HEK293 (cell line): ENCODE data around the gene MAP7.
A peak's percentile ranks its signal among the peaks of the same experiment; 100 is the strongest.

Experiments
- CTCF ChIA-PET: fragments of 350-600 bp; formaldehyde crosslinking; extraction: SDS; loops from one replicate; lab custom pipeline; 2021; ENCODE audit warnings: antibody characterized with exemption; lab: Yijun Ruan, JAX
- POLR2A ChIA-PET: fragments of 300-600 bp; formaldehyde crosslinking; extraction: SDS; loops from one replicate; lab custom pipeline; 2020; ENCODE audit warnings: antibody characterized with exemption, inconsistent platforms; lab: Yijun Ruan, JAX
- H3K27ac ChIP-seq: fragments of 200-500 bp; sonication (Bioruptor generic); 2 replicates; pipeline ENCODE4 v1.5.1; 2014; ENCODE audit warnings: low read depth, low read length, control low read depth, inconsistent platforms; ENCODE audit errors: extremely low read depth
- H3K36me3 ChIP-seq, 2 experiments: fragments of 200-500 bp in 1 of 2; sonication (Bioruptor generic) in 1 of 2; 1 replicate in 1 of 2; 2 replicates in 1 of 2; pipeline ENCODE4 v1.5.1; 2014 to 2017; ENCODE audit warnings: inconsistent platforms in 2 of 2, low read length in 2 of 2; ENCODE audit not compliant: control insufficient read depth in 2 of 2, insufficient read depth in 1 of 2
- H3K4me1 ChIP-seq: fragments of 200-500 bp; sonication (Bioruptor generic); 2 replicates; pipeline ENCODE4 v1.5.1; 2014; ENCODE audit warnings: mild to moderate bottlenecking, low read length, inconsistent platforms; ENCODE audit not compliant: control insufficient read depth, insufficient read depth
- H3K4me3 ChIP-seq: 2 replicates; pipeline ENCODE4 v1.5.1; 2011; ENCODE audit warnings: low read depth, mild to moderate bottlenecking, control low read depth, low read length, moderate library complexity
- H3K9me3 ChIP-seq: fragments of 200-500 bp; sonication (Bioruptor generic); 2 replicates; pipeline ENCODE4 v1.5.1; 2014; ENCODE audit warnings: low read depth, low read length, inconsistent platforms; ENCODE audit not compliant: control insufficient read depth, insufficient read depth
- RBAK ChIP-seq: fragments of 450-650 bp; formaldehyde crosslinking; IDR thresholded peaks from 2 replicates; pipeline ENCODE4 v1.5.1; 2016; ENCODE audit warnings: missing biosample characterization, missing genetic modification characterization
- REST ChIP-seq: fragments of 450-650 bp; formaldehyde crosslinking; IDR thresholded peaks from 2 replicates; pipeline ENCODE4 v1.5.1; 2016; ENCODE audit warnings: missing biosample characterization, missing genetic modification characterization
- SCRT2 ChIP-seq: fragments of 450-650 bp; formaldehyde crosslinking; IDR thresholded peaks from 2 replicates; pipeline ENCODE4 v1.5.1; 2016; ENCODE audit warnings: missing biosample characterization, missing genetic modification characterization
- ZBTB10 ChIP-seq: fragments of 450-650 bp; formaldehyde crosslinking; IDR thresholded peaks from 2 replicates; pipeline ENCODE4 v1.5.1; 2016; ENCODE audit warnings: missing biosample characterization, missing genetic modification characterization
- ZNF10 ChIP-seq: fragments of 450-650 bp; formaldehyde crosslinking; IDR thresholded peaks from 2 replicates; pipeline ENCODE4 v1.5.1; 2017; ENCODE audit warnings: missing biosample characterization, missing genetic modification characterization
- ZNF114 ChIP-seq: fragments of 450-650 bp; formaldehyde crosslinking; IDR thresholded peaks from 2 replicates; pipeline ENCODE4 v1.5.0; 2017; ENCODE audit warnings: missing biosample characterization, missing genetic modification characterization
- ZNF214 ChIP-seq: fragments of 450-650 bp; formaldehyde crosslinking; IDR thresholded peaks from 2 replicates; pipeline ENCODE4 v1.5.1; 2017; ENCODE audit warnings: missing biosample characterization, mild to moderate bottlenecking, missing genetic modification characterization, borderline replicate concordance
- ZNF394 ChIP-seq: fragments of 450-650 bp; formaldehyde crosslinking; IDR thresholded peaks from 2 replicates; pipeline ENCODE4 v1.5.1; 2016; ENCODE audit warnings: missing biosample characterization, missing genetic modification characterization, mild to moderate bottlenecking, moderate library complexity, borderline replicate concordance
- ZNF510 ChIP-seq: fragments of 450-650 bp; formaldehyde crosslinking; IDR thresholded peaks from 2 replicates; pipeline ENCODE4 v1.5.1; 2018; ENCODE audit warnings: mild to moderate bottlenecking, missing genetic modification characterization, missing biosample characterization; ENCODE audit not compliant: insufficient replicate concordance
- ZNF530 ChIP-seq: fragments of 450-650 bp; formaldehyde crosslinking; IDR thresholded peaks from 2 replicates; pipeline ENCODE4 v1.5.1; 2016; ENCODE audit warnings: low read depth, missing biosample characterization, missing genetic modification characterization
- ZNF600 ChIP-seq: fragments of 450-650 bp; formaldehyde crosslinking; IDR thresholded peaks from 2 replicates; pipeline ENCODE4 v1.5.1; 2016; ENCODE audit warnings: missing biosample characterization, missing genetic modification characterization
- ZNF670 ChIP-seq: fragments of 450-650 bp; formaldehyde crosslinking; IDR thresholded peaks from 2 replicates; pipeline ENCODE4 v1.5.1; 2016; ENCODE audit warnings: missing biosample characterization, missing genetic modification characterization, low read depth
- ZNF777 ChIP-seq: fragments of 450-650 bp; formaldehyde crosslinking; IDR thresholded peaks from 2 replicates; pipeline ENCODE4 v1.5.1; 2017; ENCODE audit warnings: missing biosample characterization, missing genetic modification characterization, borderline replicate concordance
- ZNF785 ChIP-seq: fragments of 450-650 bp; formaldehyde crosslinking; IDR thresholded peaks from 2 replicates; pipeline ENCODE4 v1.5.1; 2016; ENCODE audit warnings: missing biosample characterization, missing genetic modification characterization
- TF ChIP-seq, protein P1 (sequence below): fragments of 450-650 bp; formaldehyde crosslinking; IDR thresholded peaks from 2 replicates; pipeline ENCODE4 v1.5.0; 2017; ENCODE audit warnings: missing biosample characterization, missing genetic modification characterization, borderline replicate concordance
- TF ChIP-seq, protein P2 (sequence below): fragments of 450-650 bp; formaldehyde crosslinking; IDR thresholded peaks from 2 replicates; pipeline ENCODE4 v1.5.1; 2017; ENCODE audit warnings: missing biosample characterization, missing genetic modification characterization
- TF ChIP-seq, protein P3 (sequence below): fragments of 450-650 bp; IDR thresholded peaks from 2 replicates; pipeline ENCODE4 v1.5.1; 2018; ENCODE audit warnings: missing biosample characterization, mild to moderate bottlenecking, missing genetic modification characterization
- TF ChIP-seq, protein P4 (sequence below): fragments of 450-650 bp; formaldehyde crosslinking; IDR thresholded peaks from 2 replicates; pipeline ENCODE4 v1.5.1; 2017; ENCODE audit warnings: missing biosample characterization, missing genetic modification characterization

MAP7 gene

GRCh38 chr6:136437246-136437645 is 113.0 kb downstream of the MAP7 start (continued):
- TF ChIP-seq, protein P1, sequence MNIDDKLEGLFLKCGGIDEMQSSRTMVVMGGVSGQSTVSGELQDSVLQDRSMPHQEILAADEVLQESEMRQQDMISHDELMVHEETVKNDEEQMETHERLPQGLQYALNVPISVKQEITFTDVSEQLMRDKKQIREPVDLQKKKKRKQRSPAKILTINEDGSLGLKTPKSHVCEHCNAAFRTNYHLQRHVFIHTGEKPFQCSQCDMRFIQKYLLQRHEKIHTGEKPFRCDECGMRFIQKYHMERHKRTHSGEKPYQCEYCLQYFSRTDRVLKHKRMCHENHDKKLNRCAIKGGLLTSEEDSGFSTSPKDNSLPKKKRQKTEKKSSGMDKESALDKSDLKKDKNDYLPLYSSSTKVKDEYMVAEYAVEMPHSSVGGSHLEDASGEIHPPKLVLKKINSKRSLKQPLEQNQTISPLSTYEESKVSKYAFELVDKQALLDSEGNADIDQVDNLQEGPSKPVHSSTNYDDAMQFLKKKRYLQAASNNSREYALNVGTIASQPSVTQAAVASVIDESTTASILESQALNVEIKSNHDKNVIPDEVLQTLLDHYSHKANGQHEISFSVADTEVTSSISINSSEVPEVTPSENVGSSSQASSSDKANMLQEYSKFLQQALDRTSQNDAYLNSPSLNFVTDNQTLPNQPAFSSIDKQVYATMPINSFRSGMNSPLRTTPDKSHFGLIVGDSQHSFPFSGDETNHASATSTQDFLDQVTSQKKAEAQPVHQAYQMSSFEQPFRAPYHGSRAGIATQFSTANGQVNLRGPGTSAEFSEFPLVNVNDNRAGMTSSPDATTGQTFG: no peak
- TF ChIP-seq, protein P2, sequence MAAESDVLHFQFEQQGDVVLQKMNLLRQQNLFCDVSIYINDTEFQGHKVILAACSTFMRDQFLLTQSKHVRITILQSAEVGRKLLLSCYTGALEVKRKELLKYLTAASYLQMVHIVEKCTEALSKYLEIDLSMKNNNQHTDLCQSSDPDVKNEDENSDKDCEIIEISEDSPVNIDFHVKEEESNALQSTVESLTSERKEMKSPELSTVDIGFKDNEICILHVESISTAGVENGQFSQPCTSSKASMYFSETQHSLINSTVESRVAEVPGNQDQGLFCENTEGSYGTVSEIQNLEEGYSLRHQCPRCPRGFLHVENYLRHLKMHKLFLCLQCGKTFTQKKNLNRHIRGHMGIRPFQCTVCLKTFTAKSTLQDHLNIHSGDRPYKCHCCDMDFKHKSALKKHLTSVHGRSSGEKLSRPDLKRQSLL (tag by site-specific recombination): no peak
- no peak for TF ChIP-seq ZNF214 (tag by site-specific recombination)
- no peak for TF ChIP-seq ZNF510 (tag by site-specific recombination)
- no peak for TF ChIP-seq ZNF600
- no peak for TF ChIP-seq ZNF785 (tag by site-specific recombination)
- no peak for TF ChIP-seq ZNF530 (tag by site-specific recombination)
- TF ChIP-seq ZNF777: no peak
- TF ChIP-seq, protein P3, sequence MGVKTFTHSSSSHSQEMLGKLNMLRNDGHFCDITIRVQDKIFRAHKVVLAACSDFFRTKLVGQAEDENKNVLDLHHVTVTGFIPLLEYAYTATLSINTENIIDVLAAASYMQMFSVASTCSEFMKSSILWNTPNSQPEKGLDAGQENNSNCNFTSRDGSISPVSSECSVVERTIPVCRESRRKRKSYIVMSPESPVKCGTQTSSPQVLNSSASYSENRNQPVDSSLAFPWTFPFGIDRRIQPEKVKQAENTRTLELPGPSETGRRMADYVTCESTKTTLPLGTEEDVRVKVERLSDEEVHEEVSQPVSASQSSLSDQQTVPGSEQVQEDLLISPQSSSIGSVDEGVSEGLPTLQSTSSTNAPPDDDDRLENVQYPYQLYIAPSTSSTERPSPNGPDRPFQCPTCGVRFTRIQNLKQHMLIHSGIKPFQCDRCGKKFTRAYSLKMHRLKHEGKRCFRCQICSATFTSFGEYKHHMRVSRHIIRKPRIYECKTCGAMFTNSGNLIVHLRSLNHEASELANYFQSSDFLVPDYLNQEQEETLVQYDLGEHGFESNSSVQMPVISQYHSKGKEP: no peak
- no peak for TF ChIP-seq ZNF10
- TF ChIP-seq ZNF670: no peak
- no peak for TF ChIP-seq ZNF114 (tag by site-specific recombination)

GRCh38 chr6:136435101-136435500 is 115.1 kb downstream of the MAP7 start:
- TF ChIP-seq REST (tag by site-specific recombination): no peak
- TF ChIP-seq RBAK (tag by site-specific recombination): no peak
- TF ChIP-seq ZNF394 (tag by site-specific recombination): peak; percentile 27; the same call in 1 of the 2 replicates
- no peak for TF ChIP-seq SCRT2 (tag by site-specific recombination)
- no peak for TF ChIP-seq ZBTB10 (tag by site-specific recombination)
- TF ChIP-seq, protein P4, sequence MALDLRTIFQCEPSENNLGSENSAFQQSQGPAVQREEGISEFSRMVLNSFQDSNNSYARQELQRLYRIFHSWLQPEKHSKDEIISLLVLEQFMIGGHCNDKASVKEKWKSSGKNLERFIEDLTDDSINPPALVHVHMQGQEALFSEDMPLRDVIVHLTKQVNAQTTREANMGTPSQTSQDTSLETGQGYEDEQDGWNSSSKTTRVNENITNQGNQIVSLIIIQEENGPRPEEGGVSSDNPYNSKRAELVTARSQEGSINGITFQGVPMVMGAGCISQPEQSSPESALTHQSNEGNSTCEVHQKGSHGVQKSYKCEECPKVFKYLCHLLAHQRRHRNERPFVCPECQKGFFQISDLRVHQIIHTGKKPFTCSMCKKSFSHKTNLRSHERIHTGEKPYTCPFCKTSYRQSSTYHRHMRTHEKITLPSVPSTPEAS: no peak
- Histone ChIP-seq H3K36me3 (no peaks in the 10 kb centered on the region), H3K4me1 (peaks cover 4% of the 10 kb centered on the region), H3K9me3 (no peaks in the 10 kb centered on the region), H3K27ac (no peak overlapping the region), H3K4me3 (no peak overlapping the region)
- ChIA-PET POLR2A (interaction anchor here (0.6 kb wide), 1 partner anchor 23 kb away, joined by 3 read pairs; no protein-coding TSS in a partner anchor), CTCF (interaction anchor here (1.5 kb wide), 1 partner anchor 30 kb away, joined by 4 read pairs; no protein-coding TSS in a partner anchor)
